ENCODE results near the gene CACNA2D2.

The CACNA2D2 gene

GRCh38 chr3:50502225-50502583 is 1.2 kb downstream of the CACNA2D2 start:
- no peak overlapping the region for H2AFZ ChIP-seq (ENCODE audit: low read length)
- no peak for DNase-seq
- no peak overlapping the region for H3K4me2 ChIP-seq (ENCODE audit: low read depth, low read length)
- H3K4me1 ChIP-seq (ENCODE audit: low read length) = no peaks in the 10 kb centered on the region
- no peaks in the 10 kb centered on the region for H3K9me2 ChIP-seq (replicated peaks; ENCODE audit: insufficient read depth, low read length)
- H3K9ac ChIP-seq (ENCODE audit: low read length) = no peak overlapping the region
- H4K20me1 ChIP-seq (ENCODE audit: insufficient read depth, low read length) = no peaks in the 10 kb centered on the region
- H3K36me3 ChIP-seq (replicated peaks; ENCODE audit: insufficient read depth, low read length) = no peaks in the 10 kb centered on the region
- no peaks in the 10 kb centered on the region for H3K9me3 ChIP-seq (replicated peaks; ENCODE audit: insufficient read depth, low read length)
- no peak overlapping the region for H3K27ac ChIP-seq (ENCODE audit: low read length)
- H3K27me3 ChIP-seq (replicated peaks; ENCODE audit: insufficient read depth, low read length) = peaks cover 80% of the 10 kb centered on the region
- no peak overlapping the region for H3K4me3 ChIP-seq (ENCODE audit: low read length)
- no peaks in the 10 kb centered on the region for H3F3A ChIP-seq (ENCODE audit: insufficient read depth, low read length)
- no peak for TF ChIP-seq EZH2 (optimal IDR thresholded peaks at IDR 0.05; ENCODE audit: low read depth, low read length)
- no peak for TF ChIP-seq CTCF (IDR thresholded peaks at IDR 0.05; ENCODE audit: low read length)
- TF ChIP-seq EZH2phosphoT487 (IDR thresholded peaks at IDR 0.05; ENCODE audit: low read length) = no peak
- no peaks in the 10 kb centered on the region for H3K79me2 ChIP-seq (ENCODE audit: low read length)

DNA sequence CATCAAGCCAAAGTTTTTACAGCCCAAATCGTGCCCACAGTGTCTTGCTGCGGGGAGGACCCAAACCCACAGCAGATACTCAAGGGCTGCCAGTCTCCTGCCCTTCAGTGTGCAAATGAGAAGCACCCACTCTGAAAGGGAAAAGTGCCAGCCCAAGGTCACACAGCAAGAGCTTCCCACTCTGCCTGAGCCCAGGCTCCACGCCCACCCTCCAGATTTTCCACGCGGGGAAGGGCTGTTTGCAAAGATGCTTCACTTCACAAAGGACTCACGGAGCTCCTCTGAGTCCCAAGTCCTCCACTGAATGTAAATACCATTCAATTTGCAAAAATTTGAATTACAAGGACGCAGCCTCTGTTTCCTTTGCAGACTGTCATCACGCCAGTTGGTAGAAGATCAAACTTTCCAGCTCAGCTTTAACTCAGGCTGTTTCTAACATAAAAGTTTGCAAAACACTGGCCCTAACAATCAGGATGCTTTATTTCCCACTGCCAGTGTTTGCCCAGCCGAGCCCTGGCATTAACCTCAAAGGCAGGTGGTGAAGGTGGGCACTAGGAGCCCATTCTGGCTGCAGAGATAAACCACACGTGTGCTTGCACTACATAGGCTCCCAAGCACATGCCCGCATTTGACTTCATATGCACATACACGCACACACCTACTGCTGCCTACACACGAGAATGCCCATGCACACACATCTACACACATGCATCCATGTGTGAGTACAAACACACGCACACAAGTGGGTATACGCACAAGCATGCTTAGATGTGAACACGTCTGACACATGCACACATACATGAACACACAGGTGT is 7.6 kb downstream of the CACNA2D2 start:
- no peaks in the 10 kb centered on the region for H4K20me1 ChIP-seq (ENCODE audit: insufficient read depth, low read length)
- no peaks in the 10 kb centered on the region for H3K9me2 ChIP-seq (replicated peaks; ENCODE audit: insufficient read depth, low read length)
- no peak overlapping the region for H3K27ac ChIP-seq (ENCODE audit: low read length)
- H3K4me3 ChIP-seq (ENCODE audit: low read length) = no peak overlapping the region
- no peaks in the 10 kb centered on the region for H3K79me2 ChIP-seq (ENCODE audit: low read length)
- H2AFZ ChIP-seq (ENCODE audit: low read length) = no peak overlapping the region
- no peaks in the 10 kb centered on the region for H3F3A ChIP-seq (ENCODE audit: insufficient read depth, low read length)
- no peak overlapping the region for H3K4me2 ChIP-seq (ENCODE audit: low read depth, low read length)
- no peak for DNase-seq
- TF ChIP-seq EZH2 (optimal IDR thresholded peaks at IDR 0.05; ENCODE audit: low read depth, low read length) = no peak
- TF ChIP-seq EZH2phosphoT487 (IDR thresholded peaks at IDR 0.05; ENCODE audit: low read length) = no peak
- no peak for TF ChIP-seq CTCF (IDR thresholded peaks at IDR 0.05; ENCODE audit: low read length)
- peaks cover 63% of the 10 kb centered on the region for H3K27me3 ChIP-seq (replicated peaks; ENCODE audit: insufficient read depth, low read length)
- no peaks in the 10 kb centered on the region for H3K4me1 ChIP-seq (ENCODE audit: low read length)
- H3K9me3 ChIP-seq (replicated peaks; ENCODE audit: insufficient read depth, low read length) = no peaks in the 10 kb centered on the region
- H3K9ac ChIP-seq (ENCODE audit: low read length) = no peak overlapping the region
- no peaks in the 10 kb centered on the region for H3K36me3 ChIP-seq (replicated peaks; ENCODE audit: insufficient read depth, low read length)

DNA sequence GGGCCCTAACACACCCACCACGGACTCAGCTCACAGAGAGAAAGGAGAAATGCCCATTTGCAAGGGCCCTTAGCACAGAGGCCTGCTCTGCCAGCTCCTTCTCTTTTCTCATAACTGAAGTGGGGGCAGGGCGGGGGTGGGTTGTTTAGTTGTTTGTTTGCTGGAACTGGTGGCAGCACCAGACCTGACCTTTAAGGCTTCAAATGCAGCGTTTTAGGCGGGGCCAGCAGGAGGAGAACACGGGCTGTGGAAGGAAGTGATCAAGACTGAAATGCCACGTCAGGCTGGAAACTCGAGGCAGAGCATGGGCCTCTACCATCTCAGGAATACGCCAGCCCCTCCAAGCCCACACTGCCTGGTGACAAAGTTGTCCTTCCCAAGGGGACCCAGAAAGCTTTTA is 9.3 kb downstream of the CACNA2D2 start:
- no peak overlapping the region for H3K27ac ChIP-seq (ENCODE audit: low read length)
- H3K4me1 ChIP-seq (ENCODE audit: low read length) = no peaks in the 10 kb centered on the region
- DNase-seq = no peak
- no peak overlapping the region for H3K4me2 ChIP-seq (ENCODE audit: low read depth, low read length)
- no peaks in the 10 kb centered on the region for H3K9me2 ChIP-seq (replicated peaks; ENCODE audit: insufficient read depth, low read length)
- no peaks in the 10 kb centered on the region for H3K79me2 ChIP-seq (ENCODE audit: low read length)
- peaks cover 56% of the 10 kb centered on the region for H3K27me3 ChIP-seq (replicated peaks; ENCODE audit: insufficient read depth, low read length)
- TF ChIP-seq CTCF (IDR thresholded peaks at IDR 0.05; ENCODE audit: low read length) = no peak
- no peak for TF ChIP-seq EZH2phosphoT487 (IDR thresholded peaks at IDR 0.05; ENCODE audit: low read length)
- TF ChIP-seq EZH2 (optimal IDR thresholded peaks at IDR 0.05; ENCODE audit: low read depth, low read length) = no peak
- H3K9me3 ChIP-seq (replicated peaks; ENCODE audit: insufficient read depth, low read length) = no peaks in the 10 kb centered on the region
- no peak overlapping the region for H3K4me3 ChIP-seq (ENCODE audit: low read length)
- H3K9ac ChIP-seq (ENCODE audit: low read length) = no peak overlapping the region
- no peak overlapping the region for H2AFZ ChIP-seq (ENCODE audit: low read length)
- no peaks in the 10 kb centered on the region for H3K36me3 ChIP-seq (replicated peaks; ENCODE audit: insufficient read depth, low read length)
- H4K20me1 ChIP-seq (ENCODE audit: insufficient read depth, low read length) = no peaks in the 10 kb centered on the region
- H3F3A ChIP-seq (ENCODE audit: insufficient read depth, low read length) = no peaks in the 10 kb centered on the region
